H1 (cell line): ENCODE data around the gene PRKD1. TPM values are rescaled to one million over a fixed set of nuclear protein-coding genes. Genes with fewer than 3 reads are reported as not detected.

Experiments
- CTCF ChIA-PET: fragments of 300-600 bp; sonication (Branson Sonifier 250); formaldehyde crosslinking; loops from one replicate; lab custom pipeline; 2021; ENCODE audit not compliant: partially characterized antibody; lab: Charles Lee
- POLR2A ChIA-PET: fragments of 300-600 bp; sonication (Branson Sonifier 250); formaldehyde crosslinking; loops from one replicate; lab custom pipeline; 2021; ENCODE audit warnings: inconsistent platforms; ENCODE audit not compliant: partially characterized antibody; lab: Charles Lee
- DNase-seq, 2 experiments: peaks; one replicate each; pipeline versions ENCODE4 v3.0.0 to v3.0.0-alpha.2; 2010 to 2022; ENCODE audit warnings: low spot score in 2 of 2, low read depth in 1 of 2, mixed read lengths in 1 of 2
- FAIRE-seq: peaks from 2 replicates; lab custom pipeline; 2011; peaks lifted over from hg19 to GRCh38; lab: Jason Lieb, UNC
- H2AFZ ChIP-seq: 2 replicates; pipeline ENCODE4 v1.8.1; 2012; ENCODE audit warnings: low read length, inconsistent platforms
- H2AK5ac ChIP-seq: 2 replicates; pipeline ENCODE4 v1.6.1; 2013; ENCODE audit warnings: low read depth, low read length
- H2BK120ac ChIP-seq: replicated peaks from 2 replicates; pipeline ENCODE3; 2013; ENCODE audit warnings: low read depth, low read length, inconsistent platforms
- H2BK12ac ChIP-seq: 2 replicates; pipeline ENCODE4 v1.6.1; 2013; ENCODE audit warnings: low read depth, low read length
- H2BK15ac ChIP-seq: 2 replicates; pipeline ENCODE4 v1.6.1; 2013; ENCODE audit warnings: low read length
- H2BK20ac ChIP-seq: 2 replicates; pipeline ENCODE4 v1.6.1; 2013; ENCODE audit warnings: low read length
- H2BK5ac ChIP-seq: 2 replicates; pipeline ENCODE4 v1.6.1; 2013; ENCODE audit warnings: low read depth, low read length
- H3K14ac ChIP-seq: 2 replicates; pipeline ENCODE4 v1.6.1; 2013; ENCODE audit warnings: inconsistent platforms; ENCODE audit not compliant: insufficient read length
- H3K18ac ChIP-seq: 2 replicates; pipeline ENCODE4 v1.6.1; 2013; ENCODE audit warnings: low read length; ENCODE audit errors: extremely low read depth
- H3K23ac ChIP-seq: 2 replicates; pipeline ENCODE4 v1.6.1; 2013; ENCODE audit warnings: inconsistent platforms; ENCODE audit not compliant: insufficient read length
- H3K23me2 ChIP-seq: 2 replicates; pipeline ENCODE4 v1.6.1; 2013; ENCODE audit warnings: low read depth, low read length
- H3K27ac ChIP-seq: 2 replicates; pipeline ENCODE4 v1.6.1; 2011; ENCODE audit warnings: low read depth, low read length, inconsistent platforms
- H3K27me3 ChIP-seq, 4 experiments: replicated peaks in 1 of 4; 1 replicate in 1 of 4; 2 replicates in 3 of 4; pipeline versions ENCODE4 v1.6.1 to v1.8.1; 2011 to 2013; ENCODE audit warnings: low read length in 3 of 4, mild to moderate bottlenecking in 3 of 4, inconsistent platforms in 2 of 4, mixed read lengths in 2 of 4, moderate library complexity in 1 of 4; ENCODE audit not compliant: control insufficient read depth in 3 of 4, insufficient read depth in 3 of 4; ENCODE audit errors: extremely low read depth in 1 of 4
- H3K36me3 ChIP-seq, 4 experiments: 2 replicates each; pipeline versions ENCODE4 v1.6.1 to v1.8.1; 2011 to 2013; ENCODE audit warnings: mild to moderate bottlenecking in 4 of 4, low read length in 3 of 4, moderate library complexity in 2 of 4, control low read depth in 1 of 4, inconsistent platforms in 1 of 4; ENCODE audit not compliant: insufficient read depth in 4 of 4, control insufficient read depth in 2 of 4
- H3K4ac ChIP-seq: replicated peaks from 2 replicates; pipeline ENCODE3; 2013; ENCODE audit warnings: low read length, low read depth, mixed read lengths, inconsistent platforms; ENCODE audit not compliant: insufficient read length
- H3K4me1 ChIP-seq, 4 experiments: replicated peaks in 1 of 4; 1 replicate in 1 of 4; 2 replicates in 3 of 4; pipeline versions ENCODE4 v1.6.1 to v1.8.1; 2011 to 2013; ENCODE audit warnings: low read length in 3 of 4, inconsistent platforms in 2 of 4, mixed read lengths in 1 of 4; ENCODE audit not compliant: insufficient read depth in 4 of 4, control insufficient read depth in 3 of 4
- H3K4me2 ChIP-seq, 2 experiments: 2 replicates each; pipeline versions ENCODE4 v1.6.1 to v1.8.1; 2011 to 2013; ENCODE audit warnings: low read depth in 2 of 2, low read length in 2 of 2, control low read depth in 1 of 2, inconsistent platforms in 1 of 2, mild to moderate bottlenecking in 1 of 2; ENCODE audit not compliant: insufficient read depth in 1 of 2
- H3K4me3 ChIP-seq, 4 experiments: fragments of 200-600, 300-600 bp in 1 of 4; sonication (generic), shearing (Covaris generic), sonication (Bioruptor Twin) in 1 of 4; 2 replicates each; pipeline versions ENCODE4 v1.5.1 to v1.8.1; 2011 to 2016; ENCODE audit warnings: low read length in 4 of 4, low read depth in 3 of 4, control low read depth in 2 of 4, inconsistent platforms in 2 of 4, mild to moderate bottlenecking in 2 of 4, mixed read lengths in 1 of 4, moderate library complexity in 1 of 4; ENCODE audit not compliant: insufficient read depth in 2 of 4; ENCODE audit errors: extremely low read depth in 1 of 4
- H3K56ac ChIP-seq: replicated peaks from 2 replicates; pipeline ENCODE3; 2013; ENCODE audit warnings: low read depth, mild to moderate bottlenecking, mixed read lengths, low read length, inconsistent platforms; ENCODE audit not compliant: insufficient read length
- H3K79me1 ChIP-seq: 2 replicates; pipeline ENCODE4 v1.6.1; 2013; ENCODE audit warnings: low read depth, low read length, control low read depth
- H3K79me2 ChIP-seq, 2 experiments: 2 replicates each; pipeline versions ENCODE4 v1.6.1 to v1.8.1; 2012 to 2013; ENCODE audit warnings: low read length in 2 of 2, mild to moderate bottlenecking in 2 of 2, inconsistent platforms in 1 of 2; ENCODE audit not compliant: insufficient read depth in 2 of 2, control insufficient read depth in 1 of 2
- H3K9ac ChIP-seq, 4 experiments: replicated peaks in 1 of 4; 1 replicate in 1 of 4; 2 replicates in 3 of 4; pipeline versions ENCODE4 v1.6.1 to v1.8.1; 2011 to 2013; ENCODE audit warnings: low read depth in 3 of 4, low read length in 3 of 4, control low read depth in 2 of 4, mild to moderate bottlenecking in 2 of 4, moderate library complexity in 2 of 4, inconsistent platforms in 1 of 4; ENCODE audit errors: extremely low read depth in 1 of 4
- H3K9me3 ChIP-seq, 2 experiments: 2 replicates each; pipeline versions ENCODE4 v1.6.1 to v1.8.1; 2012 to 2013; ENCODE audit warnings: mild to moderate bottlenecking in 2 of 2, moderate library complexity in 2 of 2, control low read depth in 1 of 2, inconsistent platforms in 1 of 2, low read depth in 1 of 2, low read length in 1 of 2, mixed read lengths in 1 of 2; ENCODE audit not compliant: insufficient read depth in 2 of 2
- H4K20me1 ChIP-seq, 2 experiments: replicated peaks in 1 of 2; 2 replicates each; pipeline versions ENCODE3 to v1.8.1; 2011 to 2013; ENCODE audit warnings: inconsistent platforms in 2 of 2, low read length in 2 of 2, mild to moderate bottlenecking in 1 of 2; ENCODE audit not compliant: insufficient read depth in 2 of 2, control insufficient read depth in 1 of 2
- H4K5ac ChIP-seq: 2 replicates; pipeline ENCODE4 v1.6.1; 2013; ENCODE audit warnings: low read length, low read depth, mixed read lengths, inconsistent platforms; ENCODE audit not compliant: insufficient read length
- H4K8ac ChIP-seq: 2 replicates; pipeline ENCODE4 v1.8.0; 2013; ENCODE audit warnings: mild to moderate bottlenecking, moderate library complexity, low read length, inconsistent platforms; ENCODE audit not compliant: insufficient read depth; ENCODE audit errors: extremely low read depth
- H4K91ac ChIP-seq: replicated peaks from 2 replicates; pipeline ENCODE3; 2013; ENCODE audit warnings: low read length, mixed read lengths, inconsistent platforms; ENCODE audit not compliant: insufficient read length
- CBX5 ChIP-seq: fragments of 300-800, 300-1000 bp; sonication (generic); IDR thresholded peaks from 2 replicates; pipeline ENCODE4 v1.7.1; 2016; ENCODE audit warnings: antibody characterized with exemption, low read length, low read depth
- CHD1 ChIP-seq: IDR thresholded peaks from 2 replicates; pipeline ENCODE4 v1.6.1; 2012; ENCODE audit warnings: low read depth, low read length, improper control_type of control experiment
- CHD2 ChIP-seq: IDR thresholded peaks from 2 replicates; pipeline ENCODE4 v1.6.1; 2012; ENCODE audit warnings: low read length, improper control_type of control experiment
- EGR1 ChIP-seq: IDR thresholded peaks from 2 replicates; pipeline ENCODE4 v1.6.1; 2011; ENCODE audit warnings: low read depth, low read length, borderline replicate concordance
- EZH2 ChIP-seq: fragments of 200-600 bp; sonication (generic); IDR thresholded peaks from 2 replicates; pipeline ENCODE4 v1.7.1; 2012; ENCODE audit warnings: low read depth, mild to moderate bottlenecking, moderate library complexity, low read length, inconsistent platforms; ENCODE audit not compliant: severe bottlenecking
- JUN ChIP-seq: IDR thresholded peaks from 2 replicates; pipeline ENCODE4 v1.6.1; 2011; ENCODE audit warnings: low read depth, mild to moderate bottlenecking, improper control_type of control experiment, low read length
- JUND ChIP-seq: IDR thresholded peaks from 2 replicates; pipeline ENCODE4 v1.6.1; 2011; ENCODE audit warnings: mild to moderate bottlenecking, improper control_type of control experiment, low read length
- KDM5A ChIP-seq: fragments of 200-600 bp; IDR thresholded peaks from 2 replicates; pipeline ENCODE4 v1.7.1; 2012; ENCODE audit warnings: mild to moderate bottlenecking, low read length, inconsistent platforms, mixed read lengths
- POLR2A ChIP-seq, 2 experiments: IDR thresholded peaks; 1 replicate in 1 of 2; 2 replicates in 1 of 2; pipeline ENCODE4 v1.6.1; 2011; ENCODE audit warnings: low read depth in 2 of 2, low read length in 2 of 2, mild to moderate bottlenecking in 2 of 2; ENCODE audit errors: control extremely low read depth in 1 of 2
- POLR2AphosphoS5 ChIP-seq: IDR thresholded peaks from 2 replicates; pipeline ENCODE4 v1.6.1; 2011; ENCODE audit warnings: low read depth, low read length
- POU5F1 ChIP-seq: IDR thresholded peaks from 2 replicates; pipeline ENCODE4 v1.6.1; 2011; ENCODE audit warnings: low read depth, mild to moderate bottlenecking, low read length, moderate library complexity
- TBP ChIP-seq: IDR thresholded peaks from 2 replicates; pipeline ENCODE4 v1.6.1; 2011; ENCODE audit warnings: low read depth, low read length, improper control_type of control experiment
- TEAD4 ChIP-seq: IDR thresholded peaks from 2 replicates; pipeline ENCODE4 v1.6.1; 2012; ENCODE audit warnings: low read depth, low read length, inconsistent platforms, mixed read lengths
- YY1 ChIP-seq: IDR thresholded peaks from 2 replicates; pipeline ENCODE4 v1.6.1; 2011; ENCODE audit warnings: low read depth, mild to moderate bottlenecking, low read length
- WGBS, 2 experiments: shearing (Covaris generic) in 1 of 2; methylation state at CpG; one replicate each; pipeline versions ENCODE4 v1.1.6 to v1.1.7; 2013 to 2015; ENCODE audit warnings: low lambda C conversion rate in 2 of 2, mixed read lengths in 2 of 2, inconsistent platforms in 1 of 2, low coverage in 1 of 2, missing lambda C conversion rate in 1 of 2; ENCODE audit not compliant: insufficient replicate concordance in 2 of 2, insufficient coverage in 1 of 2, insufficient read length in 1 of 2; ENCODE audit errors: extremely low coverage in 1 of 2, missing lambda C conversion rate in 1 of 2; 5-methylcytosine and 5-hydroxymethylcytosine counted together
- polyA plus RNA-seq, 7 experiments: library from polyadenylated mRNA; depleted of rRNA in 3 of 7; stranded (reverse) in 5 of 7; unstranded in 2 of 7; fragments of >200 nt in 5 of 7; fragments of 200-250 nt in 2 of 7; gene quantifications; 1 replicate in 5 of 7; 2 replicates in 1 of 7; 4 replicates in 1 of 7; pipeline versions ENCODE4 v1.2.1 to v1.2.3, GENCODE V29; 2011 to 2013; ENCODE audit warnings: missing spikeins in 2 of 7, mixed read lengths in 2 of 7
- total RNA-seq: library from RNA; stranded (reverse); fragmentation: NEBNext Ultra II Directional; extraction: Animal tissue kit (Norgen Biotek cat#: 25700); gene quantifications from 2 replicates; pipeline ENCODE4 v1.2.1, GENCODE V29; 2021

PRKD1 gene
- total and polyA plus RNA-seq, 2 of the 8 experiments (the other 6 are each of a cell fraction or from before 2014, with no cell fraction given): 3.6 to 6.8 TPM

- POLR2A ChIA-PET: no interaction called here
- 87% methylated on average over 2 of the region's 2 CpGs; no CpG with 5 or more reads in 1 of the 2 experiments for WGBS, 2 experiments
Observed at GRCh38 chr14:29789475-29789874, 138.2 kb downstream of the PRKD1 start.

More at GRCh38 chr14:29789475-29789874, 138.2 kb downstream of the PRKD1 start:
- H3K23me2 ChIP-seq: no peaks in the 10 kb centered on the region
- no peak overlapping the region for H3K27ac ChIP-seq
- H4K5ac ChIP-seq: no peak overlapping the region
- no peaks in the 10 kb centered on the region for H3K9me3 ChIP-seq
- no peak overlapping the region for H3K18ac ChIP-seq
- H3K4me2 ChIP-seq: no peak overlapping the region
- H3K4me1 ChIP-seq: no peaks in the 10 kb centered on the region
- H3K9ac ChIP-seq: no peak overlapping the region
- H3K4me3 ChIP-seq: no peak overlapping the region
- TF ChIP-seq TEAD4: no peak
- no peak for TF ChIP-seq EZH2
- TF ChIP-seq CBX5: no peak
- no peak for TF ChIP-seq CHD1
- TF ChIP-seq POLR2AphosphoS5: no peak
- no peak for TF ChIP-seq EGR1
- no peak for TF ChIP-seq YY1
- TF ChIP-seq JUND: no peak
- no peak for TF ChIP-seq POU5F1
- no peak for TF ChIP-seq JUN
- no peak for TF ChIP-seq CHD2
- TF ChIP-seq POLR2A (IDR thresholded peaks at IDR 0.05; ENCODE audit: control extremely low read depth in 1 of 2, low read depth in 2 of 2, low read length in 2 of 2): no peak
- no peak for TF ChIP-seq TBP
- TF ChIP-seq KDM5A: no peak
- H2BK5ac ChIP-seq: no peak overlapping the region
- CTCF ChIA-PET: no interaction called here
- H3K27me3 ChIP-seq: no peaks in the 10 kb centered on the region
- no peak overlapping the region for H2BK15ac ChIP-seq
- H2BK20ac ChIP-seq: no peak overlapping the region
- no peaks in the 10 kb centered on the region for H4K20me1 ChIP-seq
- no peak overlapping the region for H3K4ac ChIP-seq
- no peak overlapping the region for H4K8ac ChIP-seq
- H3K56ac ChIP-seq: no peak overlapping the region
- no peaks in the 10 kb centered on the region for H3K36me3 ChIP-seq
- no peaks in the 10 kb centered on the region for H3K79me1 ChIP-seq
- FAIRE-seq: no peak
- H2AFZ ChIP-seq: no peak overlapping the region
- H2BK12ac ChIP-seq: no peak overlapping the region
- H2BK120ac ChIP-seq: no peak overlapping the region
- no peak overlapping the region for H4K91ac ChIP-seq
- DNase-seq: no peak
- no peaks in the 10 kb centered on the region for H3K79me2 ChIP-seq
- no peak overlapping the region for H3K14ac ChIP-seq
- no peak overlapping the region for H2AK5ac ChIP-seq
- H3K23ac ChIP-seq: no peak overlapping the region
